Jurkat, Clone E6-1 (cell line): ENCODE measurements around the gene SHANK2.

ENCODE experiments used
- DNase-seq: peaks from one replicate; pipeline ENCODE4 v3.0.0-alpha.2; 2011; ENCODE audit warnings: low read depth, low spot score
- H3K4me3 ChIP-seq: 2 replicates; pipeline ENCODE4 v1.5.1; 2011; ENCODE audit warnings: mild to moderate bottlenecking, low read length, control low read depth, moderate library complexity

Gene SHANK2

DNA sequence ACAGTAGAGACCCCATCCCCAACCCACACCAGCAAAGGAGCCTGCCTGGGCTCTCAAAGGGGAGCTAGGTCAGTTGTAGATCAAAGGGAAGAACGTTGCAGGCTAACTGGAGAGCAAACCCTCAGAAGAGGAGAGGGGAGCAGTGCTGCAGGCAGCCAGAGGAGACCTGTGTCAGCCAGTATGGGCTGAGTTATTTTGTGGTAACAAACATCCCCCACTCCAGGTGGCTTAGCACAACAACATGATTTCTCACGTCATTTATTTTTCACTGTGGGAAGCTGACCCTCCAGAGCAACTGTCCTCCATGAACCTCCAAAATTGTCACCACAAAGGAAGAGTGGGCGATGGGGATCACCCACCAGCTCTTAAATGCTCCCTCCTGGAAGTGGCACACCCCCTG lies 19.8 kb upstream of the SHANK2 start:
- no peak overlapping the region for H3K4me3 ChIP-seq
- no peak for DNase-seq

DNA sequence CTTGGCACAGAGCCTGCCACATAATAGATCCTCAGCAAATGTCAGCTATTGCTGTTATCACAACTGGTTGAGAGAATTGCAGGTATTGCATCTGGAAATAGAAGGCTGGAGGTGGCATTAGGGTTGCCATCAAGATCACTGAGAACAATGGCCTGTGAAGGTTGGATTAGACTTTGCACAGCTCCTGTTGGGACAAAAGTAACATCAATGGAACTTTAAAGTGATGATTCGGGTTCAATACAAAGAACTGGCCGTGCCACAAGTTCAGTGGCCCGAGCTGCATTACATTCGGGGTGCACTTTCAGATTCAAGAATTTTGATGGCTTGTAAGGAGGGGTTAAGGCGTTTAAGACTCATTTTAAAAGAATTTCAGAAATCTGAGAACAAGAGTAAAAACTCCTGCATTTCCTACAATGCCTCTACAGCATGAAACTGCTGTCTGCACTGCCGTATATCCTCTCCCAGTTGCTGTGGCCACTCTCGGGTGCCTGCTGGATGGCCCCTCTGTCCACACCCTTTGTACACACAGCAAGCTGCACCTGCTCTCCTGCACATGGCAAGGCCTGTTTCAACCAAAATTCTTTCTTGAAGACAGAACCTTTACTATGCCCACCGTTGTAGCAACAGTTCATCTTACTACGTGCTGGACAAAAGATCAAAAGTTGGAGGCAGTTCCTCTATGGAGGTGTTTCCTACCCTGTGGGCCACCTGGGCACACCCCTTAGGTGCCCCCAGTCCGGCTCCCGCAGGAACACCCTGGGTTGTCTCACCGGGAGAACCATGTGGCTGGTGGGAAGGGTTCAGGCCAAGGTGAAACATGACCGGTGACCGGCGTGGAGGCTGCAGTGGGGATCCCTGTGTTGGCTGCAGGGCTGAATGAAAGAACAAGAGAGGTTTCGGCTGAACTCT lies 17.5 kb upstream of the SHANK2 start:
- no peak for DNase-seq
- H3K4me3 ChIP-seq: no peak overlapping the region

- no peak for DNase-seq
Measured at GRCh38 chr11:71268706-71269321, 16.4 kb upstream of the SHANK2 start.

GRCh38 chr11:71267807-71268421 lies 15.5 kb upstream of the SHANK2 start:
- no peak for DNase-seq
- H3K4me3 ChIP-seq: no peak overlapping the region

More at GRCh38 chr11:71268706-71269321, 16.4 kb upstream of the SHANK2 start:
- H3K4me3 ChIP-seq: no peak overlapping the region

GRCh38 chr11:71266114-71266833 lies 13.9 kb upstream of the SHANK2 start:
- no peak overlapping the region for H3K4me3 ChIP-seq
- DNase-seq: no peak

DNA sequence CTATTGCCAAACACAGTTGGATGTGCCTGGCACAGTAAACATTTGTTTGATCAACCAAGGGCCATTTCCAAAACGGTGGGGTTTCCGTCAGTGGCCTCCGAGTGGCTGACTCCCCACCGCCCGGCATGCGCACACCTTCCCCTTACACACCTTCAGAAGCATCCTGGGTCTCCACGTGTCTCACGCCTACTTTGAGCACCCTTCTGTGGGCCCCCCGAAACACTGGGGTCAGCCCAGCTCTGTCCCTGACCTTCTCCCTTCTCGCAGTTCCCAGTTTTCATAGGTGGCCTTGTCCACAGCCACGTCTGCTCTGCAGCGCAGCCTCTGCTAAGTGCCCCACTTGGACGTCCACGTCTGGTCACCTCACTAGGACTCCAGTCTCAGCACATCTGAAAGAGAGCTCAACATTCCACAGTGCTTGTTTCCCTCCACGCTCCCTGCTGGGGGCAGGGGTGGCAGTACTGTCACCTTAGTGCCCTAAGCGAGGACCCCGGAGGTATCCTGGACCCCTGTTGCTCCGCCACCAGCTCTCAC lies 13.2 kb upstream of the SHANK2 start:
- DNase-seq: no peak
- no peak overlapping the region for H3K4me3 ChIP-seq

- DNase-seq: no peak
- no peak overlapping the region for H3K4me3 ChIP-seq
Measured at GRCh38 chr11:71263386-71263785, 11.0 kb upstream of the SHANK2 start.

DNA sequence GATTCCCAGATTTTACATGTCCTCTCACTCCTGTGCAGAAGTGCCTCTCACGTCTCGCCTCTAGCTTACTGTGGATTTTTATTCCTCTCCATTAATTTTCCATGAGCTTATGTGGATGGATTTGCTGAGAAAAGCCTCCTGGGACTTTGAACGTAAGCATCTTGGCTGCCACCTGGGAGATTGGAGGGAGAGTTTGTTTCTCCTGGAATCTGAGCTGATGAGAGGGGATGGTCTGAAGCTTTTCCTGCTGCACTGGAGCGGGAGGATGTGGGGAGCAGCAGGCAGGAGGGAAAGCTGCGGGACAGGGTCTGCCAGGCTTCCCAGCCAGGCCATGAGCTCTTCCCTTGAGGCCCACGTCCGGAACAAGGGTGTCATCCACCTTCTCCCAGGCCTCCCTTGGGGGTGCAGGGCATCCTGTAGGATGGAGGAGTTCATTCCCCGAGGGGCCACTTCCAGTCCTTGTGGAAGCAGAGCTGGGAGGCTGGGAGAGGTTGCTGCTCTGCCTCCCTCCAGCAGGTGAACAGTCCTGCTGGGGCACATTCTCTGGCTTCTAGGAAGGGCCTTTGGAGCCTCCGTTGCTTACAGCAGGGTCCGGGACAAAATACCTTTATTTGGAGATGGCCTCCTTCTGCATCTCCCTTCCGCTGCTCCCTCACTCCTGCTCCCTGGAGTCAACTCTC lies 3.6 kb upstream of the SHANK2 start:
- H3K4me3 ChIP-seq: no peak overlapping the region
- no peak for DNase-seq

- no peak for DNase-seq
Measured at GRCh38 chr11:71255323-71255722, 2.9 kb upstream of the SHANK2 start.

DNA sequence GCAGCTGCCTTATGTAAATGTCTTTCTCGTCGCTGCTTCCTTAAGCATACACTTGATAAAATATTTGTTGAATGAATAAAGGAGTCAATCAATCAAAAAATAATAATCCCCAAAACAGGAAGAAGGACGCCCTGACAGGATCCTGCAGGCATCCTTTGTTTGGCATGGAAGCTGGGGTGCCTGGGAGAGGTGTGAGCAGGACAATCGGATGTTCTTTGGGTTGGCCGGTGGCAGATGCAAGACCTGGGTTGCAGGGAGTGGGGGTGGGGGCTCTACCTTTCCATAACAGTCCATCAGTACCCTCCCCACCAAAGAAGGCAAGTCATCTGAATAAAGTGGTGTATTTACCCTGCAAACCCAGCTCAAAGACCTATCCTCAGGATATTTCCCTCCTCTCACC lies 1.4 kb upstream of the SHANK2 start:
- H3K4me3 ChIP-seq: no peak overlapping the region

More at GRCh38 chr11:71255323-71255722, 2.9 kb upstream of the SHANK2 start:
- no peak overlapping the region for H3K4me3 ChIP-seq

GRCh38 chr11:71252770-71253730 lies 673 bp upstream of the SHANK2 start:
- no peak overlapping the region for H3K4me3 ChIP-seq

More for the DNA sequence above, 1.4 kb upstream of the SHANK2 start:
- DNase-seq: no peak

DNA sequence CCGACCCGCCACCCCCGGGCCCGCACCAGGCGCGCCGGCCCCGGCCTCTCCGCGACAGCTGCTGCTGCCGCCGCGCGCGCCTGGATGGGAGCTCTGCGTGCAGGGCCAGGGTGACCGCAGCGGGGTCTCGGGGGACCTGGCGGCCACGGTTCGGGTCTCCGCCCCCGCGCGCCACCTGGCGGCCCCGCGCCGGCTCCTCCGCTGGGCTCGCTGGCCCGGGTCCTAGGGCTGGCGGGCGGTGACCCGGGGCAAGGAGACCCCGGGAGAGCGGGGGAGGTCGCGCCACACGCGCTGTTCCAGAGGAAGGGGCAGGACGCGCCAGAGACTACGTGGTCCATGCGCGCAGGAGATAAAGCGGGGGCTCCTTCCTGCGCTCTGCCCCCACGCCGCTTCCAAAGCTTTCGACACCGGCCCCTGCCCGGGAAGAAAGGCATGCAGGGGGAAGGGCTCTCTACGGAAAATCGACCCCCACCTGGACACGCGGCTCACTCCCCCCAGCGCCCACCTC lies 562 bp downstream of the SHANK2 start:
- DNase-seq: no peak
- no peak overlapping the region for H3K4me3 ChIP-seq

More at GRCh38 chr11:71252770-71253730, 673 bp upstream of the SHANK2 start:
- DNase-seq: no peak

GRCh38 chr11:71251151-71251721 lies 1.1 kb downstream of the SHANK2 start:
- no peak for DNase-seq

GRCh38 chr11:71250523-71251150 lies 1.7 kb downstream of the SHANK2 start:
- DNase-seq: no peak
- no peak overlapping the region for H3K4me3 ChIP-seq

More at GRCh38 chr11:71251151-71251721, 1.1 kb downstream of the SHANK2 start:
- no peak overlapping the region for H3K4me3 ChIP-seq

- no peak for DNase-seq
Measured at GRCh38 chr11:71249301-71249700, 3.1 kb downstream of the SHANK2 start.

GRCh38 chr11:71248656-71249055 lies 3.7 kb downstream of the SHANK2 start:
- DNase-seq: no peak
- no peak overlapping the region for H3K4me3 ChIP-seq

More at GRCh38 chr11:71249301-71249700, 3.1 kb downstream of the SHANK2 start:
- no peak overlapping the region for H3K4me3 ChIP-seq

GRCh38 chr11:71248251-71248570 lies 4.2 kb downstream of the SHANK2 start:
- no peak overlapping the region for H3K4me3 ChIP-seq
- DNase-seq: no peak
